ENCODE measurements around the gene DOCK11.

The DOCK11 gene

DNA sequence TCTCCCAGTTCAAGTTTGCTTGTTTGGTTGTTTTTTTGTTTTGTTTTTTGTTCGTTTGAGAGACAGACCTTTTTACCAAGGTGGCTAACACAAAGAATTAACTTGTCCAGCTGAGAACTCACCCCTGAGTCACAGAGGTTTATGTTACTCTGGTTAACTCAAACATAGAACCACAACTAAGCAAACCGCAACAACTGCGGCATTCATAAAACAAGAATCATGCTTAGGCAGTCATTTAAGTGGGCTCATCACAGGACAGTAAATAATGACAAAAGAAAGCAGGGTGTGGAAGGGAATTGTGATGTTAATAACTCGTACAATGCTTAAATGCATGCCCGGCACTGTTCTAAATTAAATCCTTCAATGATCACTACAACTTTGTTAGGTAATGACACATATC lies 207.1 kb downstream of the DOCK11 start:
- TF ChIP-seq, protein P1, sequence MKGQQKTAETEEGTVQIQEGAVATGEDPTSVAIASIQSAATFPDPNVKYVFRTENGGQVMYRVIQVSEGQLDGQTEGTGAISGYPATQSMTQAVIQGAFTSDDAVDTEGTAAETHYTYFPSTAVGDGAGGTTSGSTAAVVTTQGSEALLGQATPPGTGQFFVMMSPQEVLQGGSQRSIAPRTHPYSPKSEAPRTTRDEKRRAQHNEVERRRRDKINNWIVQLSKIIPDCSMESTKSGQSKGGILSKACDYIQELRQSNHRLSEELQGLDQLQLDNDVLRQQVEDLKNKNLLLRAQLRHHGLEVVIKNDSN (IDR thresholded peaks at IDR 0.05), result no peak
- TF ChIP-seq, protein P2, sequence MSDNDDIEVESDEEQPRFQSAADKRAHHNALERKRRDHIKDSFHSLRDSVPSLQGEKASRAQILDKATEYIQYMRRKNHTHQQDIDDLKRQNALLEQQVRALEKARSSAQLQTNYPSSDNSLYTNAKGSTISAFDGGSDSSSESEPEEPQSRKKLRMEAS (IDR thresholded peaks at IDR 0.05), result no peak
- TF ChIP-seq FOXM1 (IDR thresholded peaks at IDR 0.05; ENCODE audit: borderline replicate concordance, low read depth), result no peak
- no peak for TF ChIP-seq YY1 (IDR thresholded peaks at IDR 0.05; ENCODE audit: low read depth)
- TF ChIP-seq EP300 (IDR thresholded peaks at IDR 0.05; ENCODE audit: borderline replicate concordance), result no peak
- no peak for TF ChIP-seq CREB1 (IDR thresholded peaks at IDR 0.05; ENCODE audit: low read depth)
- no peak for TF ChIP-seq RAD21 (IDR thresholded peaks at IDR 0.05; ENCODE audit: low read depth)
- TF ChIP-seq CEBPB (IDR thresholded peaks at IDR 0.05), result no peak
- TF ChIP-seq ZBTB7A (IDR thresholded peaks at IDR 0.05; ENCODE audit: low read depth), result no peak
- no peak for TF ChIP-seq TEAD4 (IDR thresholded peaks at IDR 0.05)
- TF ChIP-seq, protein P3, sequence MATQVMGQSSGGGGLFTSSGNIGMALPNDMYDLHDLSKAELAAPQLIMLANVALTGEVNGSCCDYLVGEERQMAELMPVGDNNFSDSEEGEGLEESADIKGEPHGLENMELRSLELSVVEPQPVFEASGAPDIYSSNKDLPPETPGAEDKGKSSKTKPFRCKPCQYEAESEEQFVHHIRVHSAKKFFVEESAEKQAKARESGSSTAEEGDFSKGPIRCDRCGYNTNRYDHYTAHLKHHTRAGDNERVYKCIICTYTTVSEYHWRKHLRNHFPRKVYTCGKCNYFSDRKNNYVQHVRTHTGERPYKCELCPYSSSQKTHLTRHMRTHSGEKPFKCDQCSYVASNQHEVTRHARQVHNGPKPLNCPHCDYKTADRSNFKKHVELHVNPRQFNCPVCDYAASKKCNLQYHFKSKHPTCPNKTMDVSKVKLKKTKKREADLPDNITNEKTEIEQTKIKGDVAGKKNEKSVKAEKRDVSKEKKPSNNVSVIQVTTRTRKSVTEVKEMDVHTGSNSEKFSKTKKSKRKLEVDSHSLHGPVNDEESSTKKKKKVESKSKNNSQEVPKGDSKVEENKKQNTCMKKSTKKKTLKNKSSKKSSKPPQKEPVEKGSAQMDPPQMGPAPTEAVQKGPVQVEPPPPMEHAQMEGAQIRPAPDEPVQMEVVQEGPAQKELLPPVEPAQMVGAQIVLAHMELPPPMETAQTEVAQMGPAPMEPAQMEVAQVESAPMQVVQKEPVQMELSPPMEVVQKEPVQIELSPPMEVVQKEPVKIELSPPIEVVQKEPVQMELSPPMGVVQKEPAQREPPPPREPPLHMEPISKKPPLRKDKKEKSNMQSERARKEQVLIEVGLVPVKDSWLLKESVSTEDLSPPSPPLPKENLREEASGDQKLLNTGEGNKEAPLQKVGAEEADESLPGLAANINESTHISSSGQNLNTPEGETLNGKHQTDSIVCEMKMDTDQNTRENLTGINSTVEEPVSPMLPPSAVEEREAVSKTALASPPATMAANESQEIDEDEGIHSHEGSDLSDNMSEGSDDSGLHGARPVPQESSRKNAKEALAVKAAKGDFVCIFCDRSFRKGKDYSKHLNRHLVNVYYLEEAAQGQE (IDR thresholded peaks at IDR 0.05; ENCODE audit: low read depth), result no peak
- no peak for TF ChIP-seq NFIC (IDR thresholded peaks at IDR 0.05)
- no peak for TF ChIP-seq EGR1 (IDR thresholded peaks at IDR 0.05)
- TF ChIP-seq TAF1 (IDR thresholded peaks at IDR 0.05; ENCODE audit: low read depth), result no peak

DNA sequence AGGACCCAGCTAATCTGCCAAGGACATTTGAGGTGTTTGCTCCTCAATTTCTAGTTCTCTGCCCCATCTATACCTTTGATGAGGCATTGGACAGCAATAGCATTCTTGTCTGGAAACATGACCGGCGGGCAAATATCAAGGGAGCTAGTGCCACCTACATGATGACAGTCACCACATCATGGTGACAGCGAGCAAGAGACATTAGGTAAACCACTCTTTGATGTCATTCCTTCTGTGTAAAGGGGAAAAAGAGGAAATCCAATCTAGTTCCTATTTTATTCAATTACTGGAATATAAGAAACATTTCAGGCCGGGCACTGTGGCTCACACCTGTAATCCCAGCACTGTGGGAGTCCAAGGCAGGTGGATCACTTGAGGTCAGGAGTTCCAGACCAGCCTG lies 211.1 kb downstream of the DOCK11 start:
- TF ChIP-seq TEAD4 (IDR thresholded peaks at IDR 0.05) (no peak), EGR1 (IDR thresholded peaks at IDR 0.05) (no peak), NFIC (IDR thresholded peaks at IDR 0.05) (no peak), FOXM1 (IDR thresholded peaks at IDR 0.05; ENCODE audit: borderline replicate concordance, low read depth) (no peak)
- TF ChIP-seq, protein P2 (IDR thresholded peaks at IDR 0.05), result no peak
- TF ChIP-seq, protein P1 (IDR thresholded peaks at IDR 0.05), result no peak

DNA sequence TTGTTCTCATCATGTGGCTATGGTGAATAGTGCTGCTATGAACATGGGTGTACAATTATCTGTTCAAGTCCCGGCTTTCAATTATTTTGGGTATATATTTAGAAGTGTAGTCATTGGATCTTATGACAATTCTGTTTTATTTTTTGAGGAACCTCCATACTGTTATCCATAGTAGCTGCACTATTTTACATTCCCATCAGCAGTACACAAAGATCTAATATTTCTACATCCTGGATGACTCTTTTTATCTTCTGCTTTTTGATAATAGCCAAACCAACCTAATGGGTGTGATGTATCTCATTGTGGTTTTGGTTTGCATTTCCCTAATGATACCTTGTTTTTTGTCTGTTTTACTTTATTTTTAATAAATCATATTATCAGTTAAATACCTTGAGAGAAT lies 218.9 kb downstream of the DOCK11 start:
- TF ChIP-seq ZBTB7A (IDR thresholded peaks at IDR 0.05; ENCODE audit: low read depth), result no peak
- no peak for TF ChIP-seq YY1 (IDR thresholded peaks at IDR 0.05; ENCODE audit: low read depth)

DNA sequence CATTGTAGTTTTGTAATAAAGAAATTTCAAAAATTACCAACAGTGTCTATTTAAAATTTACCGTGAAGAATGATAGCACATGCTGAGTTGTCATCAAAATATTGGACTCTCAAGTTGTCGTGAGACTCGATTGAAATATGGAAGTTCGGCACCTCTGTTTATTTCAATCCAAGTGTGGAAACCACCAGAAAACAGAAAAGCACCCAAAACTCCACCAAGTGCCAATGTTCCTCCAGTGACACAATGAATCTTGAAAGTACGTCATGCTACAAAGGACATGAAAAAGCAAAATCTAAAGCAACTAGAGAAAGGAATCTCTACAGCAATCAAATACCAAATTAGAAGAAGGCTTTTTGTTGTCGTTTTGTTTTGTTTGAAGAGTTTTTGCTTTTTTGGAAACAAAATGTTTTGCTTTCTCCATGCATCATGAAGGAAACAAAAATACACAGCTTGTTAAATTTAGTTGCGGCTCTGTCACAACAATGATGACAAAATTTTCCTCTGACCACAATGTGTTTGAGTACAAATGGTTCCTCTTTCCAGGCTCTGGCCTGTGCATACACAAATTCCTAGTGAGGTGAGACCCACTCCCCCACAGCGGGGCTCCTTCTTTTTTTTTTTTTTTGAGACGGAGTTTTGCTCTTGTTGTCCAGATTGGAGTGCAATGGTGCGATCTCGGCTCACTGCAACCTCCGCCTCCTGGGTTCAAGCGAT lies 222.2 kb downstream of the DOCK11 start:
- TF ChIP-seq CEBPB (IDR thresholded peaks at IDR 0.05), result no peak
- TF ChIP-seq NFIC (IDR thresholded peaks at IDR 0.05), result no peak
- TF ChIP-seq, protein P1 (IDR thresholded peaks at IDR 0.05), result no peak
- no peak for TF ChIP-seq RAD21 (IDR thresholded peaks at IDR 0.05; ENCODE audit: low read depth)
- TF ChIP-seq, protein P3 (IDR thresholded peaks at IDR 0.05; ENCODE audit: low read depth), result no peak
- TF ChIP-seq TEAD4 (IDR thresholded peaks at IDR 0.05), result no peak

DNA sequence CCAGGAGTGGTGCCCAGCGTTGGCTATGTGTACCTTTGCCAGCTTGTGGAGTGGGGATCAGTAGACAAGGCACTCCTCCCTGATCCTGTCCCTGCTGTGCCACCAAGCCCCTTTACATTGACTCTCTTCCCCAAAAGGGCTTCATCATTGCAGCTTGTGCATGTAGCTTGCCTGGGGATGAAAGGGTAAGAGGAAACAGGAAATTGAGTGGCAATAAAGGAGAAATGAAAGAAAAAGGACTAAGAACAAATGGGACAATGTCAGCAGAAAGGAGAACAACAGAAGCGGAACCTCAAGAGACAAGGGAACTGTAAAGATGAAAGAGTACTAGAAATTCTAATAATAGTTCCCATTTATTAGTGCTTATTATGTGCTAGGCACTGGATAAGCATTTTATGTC lies 223.1 kb downstream of the DOCK11 start:
- TF ChIP-seq, protein P3 (IDR thresholded peaks at IDR 0.05; ENCODE audit: low read depth), result no peak
- TF ChIP-seq CREB1 (IDR thresholded peaks at IDR 0.05; ENCODE audit: low read depth) (no peak), EGR1 (IDR thresholded peaks at IDR 0.05) (no peak), FOXM1 (IDR thresholded peaks at IDR 0.05; ENCODE audit: borderline replicate concordance, low read depth) (no peak), TAF1 (IDR thresholded peaks at IDR 0.05; ENCODE audit: low read depth) (no peak)
- TF ChIP-seq, protein P1 (IDR thresholded peaks at IDR 0.05), result no peak
